C1 segment of cervical spinal cord (tissue), 14 donors: Measurements from ENCODE around the gene GFAP.
A peak's percentile ranks its signal among the peaks of the same experiment; 100 is the strongest.
"Not testable (repeated sequence)": the region's sequence is repeated elsewhere in the genome, so short reads cannot be mapped to it uniquely, and the experiment has no call there.

ENCODE experiments used
- DNase-seq, 14 donors: peaks; one replicate each; lab custom pipeline; 2025; lab: John Stamatoyannopoulos, UW

GFAP gene

GRCh38 chr17:44915321-44915726 is at the start of gene GFAP:
Gene GFAP, minus strand, starts transcription at chr17:44915500. Its CDS starts 14 bp downstream, at chr17:44915486.
- DNase-seq: peak in 10 of 14 donors; percentile 11 to 82 (median 57)

- no peak for DNase-seq
These were observed 46.6 kb upstream of the GFAP start for GRCh38 chr17:44961921-44962350.

- no peak for DNase-seq
These were observed 45.4 kb upstream of the GFAP start for GRCh38 chr17:44960691-44961090.

- no peak for DNase-seq
These were observed 44.7 kb upstream of the GFAP start for GRCh38 chr17:44959821-44960531.

GRCh38 chr17:44956998-44957981 is 42.0 kb upstream of the GFAP start:
- DNase-seq: peak in 2 of 14 donors; percentile 16 to 33

- no peak for DNase-seq
These were observed 40.5 kb upstream of the GFAP start for GRCh38 chr17:44955674-44956425.

GRCh38 chr17:44952946-44953475 is 37.7 kb upstream of the GFAP start:
- DNase-seq: no peak

- DNase-seq: no peak
These were observed 33.1 kb upstream of the GFAP start for GRCh38 chr17:44948315-44948795.

- peak in 13 of 14 donors; percentile 9 to 83 (median 72) for DNase-seq
These were observed 32.4 kb upstream of the GFAP start, which contains the start of gene KIF18B for GRCh38 chr17:44947461-44948314. Gene KIF18B, minus strand, starts transcription at chr17:44947773. Its CDS starts 11,429 bp downstream, at chr17:44936344.

GRCh38 chr17:44945652-44946051 is 30.4 kb upstream of the GFAP start:
- DNase-seq: not testable (repeated sequence)

- DNase-seq: no peak
These were observed 27.2 kb upstream of the GFAP start for GRCh38 chr17:44942456-44942855.

GRCh38 chr17:44941712-44942331 is 26.5 kb upstream of the GFAP start:
- no peak for DNase-seq

- DNase-seq: no peak
These were observed 25.5 kb upstream of the GFAP start for GRCh38 chr17:44940768-44941167.

- no peak for DNase-seq
These were observed 25.0 kb upstream of the GFAP start for GRCh38 chr17:44940317-44940716.

GRCh38 chr17:44935116-44935515 is 19.8 kb upstream of the GFAP start:
- DNase-seq: no peak

- DNase-seq: no peak
These were observed 19.4 kb upstream of the GFAP start for GRCh38 chr17:44934745-44935105.

- DNase-seq: no peak
These were observed 18.8 kb upstream of the GFAP start for GRCh38 chr17:44933824-44934744.

GRCh38 chr17:44932787-44933097 is 17.4 kb upstream of the GFAP start:
- no peak for DNase-seq
